Putamen (tissue), 1 donor: ENCODE measurements around the gene ABCG4.
A peak's percentile ranks its signal among the peaks of the same experiment; 100 is the strongest.
"Not testable (repeated sequence)": the region's sequence is repeated elsewhere in the genome, so short reads cannot be mapped to it uniquely, and the experiment has no call there.

Experiments used
- DNase-seq: peaks from one replicate; pipeline ENCODE4 v3.0.0-alpha.2; 2016; ENCODE audit warnings: low spot score

The ABCG4 gene

GRCh38 chr11:119184399-119184798 lies 35.5 kb downstream of the ABCG4 start:
- not testable (repeated sequence) for DNase-seq

- DNase-seq: no peak
Observed at GRCh38 chr11:119185981-119186634, 37.3 kb downstream of the ABCG4 start.

GRCh38 chr11:119187123-119187892 lies 38.5 kb downstream of the ABCG4 start:
- DNase-seq: no peak

GRCh38 chr11:119188067-119188466 lies 39.2 kb downstream of the ABCG4 start:
- DNase-seq: no peak

- DNase-seq: no peak
Observed at GRCh38 chr11:119188887-119189286, 40.0 kb downstream of the ABCG4 start.

GRCh38 chr11:119189393-119189792 lies 40.5 kb downstream of the ABCG4 start:
- DNase-seq: no peak

GRCh38 chr11:119190531-119190930 lies 41.7 kb downstream of the ABCG4 start:
- no peak for DNase-seq

GRCh38 chr11:119191265-119191664 lies 42.4 kb downstream of the ABCG4 start:
- not testable (repeated sequence) for DNase-seq

GRCh38 chr11:119192111-119192510 lies 43.3 kb downstream of the ABCG4 start:
- DNase-seq: no peak

- no peak for DNase-seq
Observed at GRCh38 chr11:119193001-119193400, 44.1 kb downstream of the ABCG4 start.

- no peak for DNase-seq
Observed at GRCh38 chr11:119193626-119194025, 44.8 kb downstream of the ABCG4 start.

GRCh38 chr11:119194811-119195440 lies 46.1 kb downstream of the ABCG4 start:
- no peak for DNase-seq

GRCh38 chr11:119195680-119196079 lies 46.8 kb downstream of the ABCG4 start:
- DNase-seq: no peak

- DNase-seq: peak; percentile 58
Observed at GRCh38 chr11:119196833-119197483, 48.1 kb downstream of the ABCG4 start.

GRCh38 chr11:119198925-119199324 lies 50.1 kb downstream of the ABCG4 start:
- no peak for DNase-seq

GRCh38 chr11:119201236-119201635 lies 52.4 kb downstream of the ABCG4 start:
- not testable (repeated sequence) for DNase-seq

- DNase-seq: no peak
Observed at GRCh38 chr11:119202554-119202953, 53.7 kb downstream of the ABCG4 start.

- no peak for DNase-seq
Observed at GRCh38 chr11:119204066-119204465, 55.2 kb downstream of the ABCG4 start.

GRCh38 chr11:119205080-119205479 lies 56.2 kb downstream of the ABCG4 start:
- peak; percentile 26 for DNase-seq

GRCh38 chr11:119205574-119206510 lies 57.0 kb downstream of the ABCG4 start, which contains the start of gene CBL:
CBL (plus strand) TSS chr11:119206339; CDS start chr11:119206418, 79 bp downstream.
- DNase-seq: peak; percentile 94
